ENCODE data around the gene CTDSP2. TPM values are rescaled to one million over a fixed set of nuclear protein-coding genes. Genes with fewer than 3 reads are reported as not detected.

The CTDSP2 gene
- total RNA-seq, 1 donor from 2014 or later, result 181 TPM

DNA sequence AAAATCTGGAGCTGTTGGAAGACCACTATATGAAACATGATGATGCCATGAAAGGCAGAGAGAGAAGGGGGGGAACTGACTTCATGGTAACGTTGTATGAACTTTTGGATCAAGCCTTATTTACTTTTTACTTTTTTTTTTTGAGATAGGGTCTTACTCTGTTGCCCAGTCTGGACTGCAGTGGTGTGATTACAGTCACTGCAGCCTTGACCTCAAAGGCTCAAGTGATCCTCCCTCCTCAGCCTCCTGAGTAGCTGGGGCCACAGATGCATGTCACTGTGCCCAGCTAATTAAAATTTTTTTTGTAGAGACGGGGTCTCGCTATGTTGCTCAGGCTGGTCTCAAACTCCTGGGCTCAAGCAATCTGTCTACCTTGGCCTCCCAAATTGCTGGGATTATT lies 31.3 kb upstream of the CTDSP2 start:
- no peaks in the 10 kb centered on the region for H3K9me3 Mint-ChIP-seq (ENCODE audit: unreplicated experiment)
- H3K4me3 Mint-ChIP-seq (ENCODE audit: unreplicated experiment), result no peak overlapping the region
- peaks cover 10% of the 10 kb centered on the region for H3K36me3 Mint-ChIP-seq (ENCODE audit: low read depth, unreplicated experiment)
- TF ChIP-seq, protein P1, sequence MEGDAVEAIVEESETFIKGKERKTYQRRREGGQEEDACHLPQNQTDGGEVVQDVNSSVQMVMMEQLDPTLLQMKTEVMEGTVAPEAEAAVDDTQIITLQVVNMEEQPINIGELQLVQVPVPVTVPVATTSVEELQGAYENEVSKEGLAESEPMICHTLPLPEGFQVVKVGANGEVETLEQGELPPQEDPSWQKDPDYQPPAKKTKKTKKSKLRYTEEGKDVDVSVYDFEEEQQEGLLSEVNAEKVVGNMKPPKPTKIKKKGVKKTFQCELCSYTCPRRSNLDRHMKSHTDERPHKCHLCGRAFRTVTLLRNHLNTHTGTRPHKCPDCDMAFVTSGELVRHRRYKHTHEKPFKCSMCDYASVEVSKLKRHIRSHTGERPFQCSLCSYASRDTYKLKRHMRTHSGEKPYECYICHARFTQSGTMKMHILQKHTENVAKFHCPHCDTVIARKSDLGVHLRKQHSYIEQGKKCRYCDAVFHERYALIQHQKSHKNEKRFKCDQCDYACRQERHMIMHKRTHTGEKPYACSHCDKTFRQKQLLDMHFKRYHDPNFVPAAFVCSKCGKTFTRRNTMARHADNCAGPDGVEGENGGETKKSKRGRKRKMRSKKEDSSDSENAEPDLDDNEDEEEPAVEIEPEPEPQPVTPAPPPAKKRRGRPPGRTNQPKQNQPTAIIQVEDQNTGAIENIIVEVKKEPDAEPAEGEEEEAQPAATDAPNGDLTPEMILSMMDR (IDR thresholded peaks at IDR 0.05; ENCODE audit: unreplicated experiment), result no peak
- H3K27ac Mint-ChIP-seq (ENCODE audit: unreplicated experiment), result no peak overlapping the region
- DNase-seq (ENCODE audit: low spot score), result no peak
- H3K4me1 Mint-ChIP-seq (ENCODE audit: unreplicated experiment), result peaks cover 11% of the 10 kb centered on the region
- peaks cover 9% of the 10 kb centered on the region for H3K27me3 Mint-ChIP-seq (ENCODE audit: unreplicated experiment)

DNA sequence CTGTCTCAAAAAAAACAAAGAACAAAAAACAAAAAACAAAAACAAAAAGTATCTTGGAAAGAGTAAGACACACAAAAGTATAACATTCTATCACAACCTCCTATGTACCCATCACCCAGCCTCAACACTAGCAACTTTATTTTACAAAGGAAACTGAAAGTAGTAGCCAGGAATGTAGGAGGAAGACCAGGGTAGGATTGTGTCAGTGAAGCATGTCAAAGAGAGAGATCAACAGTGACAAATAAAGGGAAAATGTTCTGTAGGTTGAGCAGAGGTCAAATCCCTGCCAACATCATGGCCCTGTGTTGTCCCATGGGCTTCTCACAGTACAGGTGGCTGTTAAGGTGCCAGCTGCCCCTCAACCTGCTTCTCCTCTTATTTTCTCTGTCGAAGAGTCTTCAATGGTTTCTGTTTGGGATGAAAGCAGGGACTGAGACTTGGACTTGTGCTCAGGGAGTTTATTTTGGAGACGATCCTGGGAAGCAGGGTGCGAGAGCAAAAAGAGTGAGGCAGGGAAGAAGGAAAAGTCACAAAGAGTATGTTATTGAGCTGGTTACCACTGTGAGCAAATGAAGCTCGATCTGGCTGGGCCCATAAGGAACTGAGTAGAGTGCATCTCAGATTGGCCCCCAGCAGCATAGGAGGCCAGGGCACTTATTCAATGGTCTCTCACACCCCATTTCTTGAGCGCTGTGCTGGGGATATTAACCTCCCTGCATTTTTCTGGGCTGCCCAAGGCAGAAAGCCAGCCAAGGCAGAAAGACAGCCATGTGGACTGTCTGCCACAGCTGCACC lies 29.4 kb upstream of the CTDSP2 start:
- Mint-ChIP-seq H3K4me3 (ENCODE audit: unreplicated experiment) (no peak overlapping the region), H3K4me1 (ENCODE audit: unreplicated experiment) (peaks cover 18% of the 10 kb centered on the region), H3K9me3 (ENCODE audit: unreplicated experiment) (no peaks in the 10 kb centered on the region), H3K36me3 (ENCODE audit: low read depth, unreplicated experiment) (peaks cover 10% of the 10 kb centered on the region), H3K27me3 (ENCODE audit: unreplicated experiment) (peaks cover 11% of the 10 kb centered on the region), H3K27ac (ENCODE audit: unreplicated experiment) (no peak overlapping the region)
- TF ChIP-seq, protein P1 (IDR thresholded peaks at IDR 0.05; ENCODE audit: unreplicated experiment), result no peak
- DNase-seq (ENCODE audit: low spot score), result no peak

DNA sequence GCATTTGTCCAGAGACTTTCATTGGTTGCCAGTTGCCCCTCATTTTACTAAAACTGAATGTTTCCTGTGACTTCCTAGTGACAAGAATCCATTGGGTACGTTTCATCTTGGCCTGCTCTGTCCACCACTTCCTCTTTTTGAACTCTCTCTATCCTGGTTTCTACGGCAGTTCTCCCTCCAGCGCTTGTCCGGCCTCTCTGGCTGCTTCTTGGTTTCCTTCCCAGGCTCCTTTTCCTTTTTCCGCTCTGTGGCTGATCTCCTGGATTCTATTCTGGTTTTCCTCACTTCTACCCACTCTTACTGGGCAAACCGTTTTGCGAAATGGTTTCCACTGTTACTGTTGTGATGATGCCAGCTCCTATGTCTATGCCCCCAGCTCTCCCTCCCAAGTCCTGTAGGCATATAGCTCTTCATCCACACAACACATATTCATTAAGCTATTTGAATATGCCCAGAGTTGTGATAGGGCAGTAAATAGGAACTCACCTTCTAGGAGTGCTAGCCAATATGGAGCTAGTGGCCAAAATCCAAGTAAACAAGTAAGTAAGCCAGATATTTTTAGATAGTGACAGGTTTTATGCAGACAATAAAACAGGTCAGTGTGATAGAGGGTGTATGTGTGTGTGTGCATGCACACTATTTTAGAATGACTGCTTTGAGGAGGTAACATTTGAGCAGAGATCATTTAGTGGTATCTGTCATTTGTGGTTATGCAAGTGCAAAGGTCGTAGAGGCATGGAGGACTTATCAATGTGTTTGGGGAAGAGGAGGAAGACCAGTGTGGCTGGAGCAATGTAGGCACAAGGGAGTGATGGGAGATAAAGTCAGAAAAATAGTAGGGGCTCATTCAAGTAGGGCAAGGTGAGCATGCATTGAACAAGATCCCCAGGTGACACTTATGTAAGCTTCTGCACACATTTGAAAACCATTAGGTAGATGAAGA lies 27.9 kb upstream of the CTDSP2 start:
- Mint-ChIP-seq H3K27ac (ENCODE audit: unreplicated experiment) (peak overlapping the region; percentile 55), H3K36me3 (ENCODE audit: low read depth, unreplicated experiment) (peaks cover 10% of the 10 kb centered on the region), H3K27me3 (ENCODE audit: unreplicated experiment) (peaks cover 9% of the 10 kb centered on the region), H3K4me3 (ENCODE audit: unreplicated experiment) (peak overlapping the region; percentile 18), H3K9me3 (ENCODE audit: unreplicated experiment) (no peaks in the 10 kb centered on the region), H3K4me1 (ENCODE audit: unreplicated experiment) (peaks cover 19% of the 10 kb centered on the region)
- DNase-seq (ENCODE audit: low spot score), result no peak
- TF ChIP-seq, protein P1 (IDR thresholded peaks at IDR 0.05; ENCODE audit: unreplicated experiment), result no peak

DNA sequence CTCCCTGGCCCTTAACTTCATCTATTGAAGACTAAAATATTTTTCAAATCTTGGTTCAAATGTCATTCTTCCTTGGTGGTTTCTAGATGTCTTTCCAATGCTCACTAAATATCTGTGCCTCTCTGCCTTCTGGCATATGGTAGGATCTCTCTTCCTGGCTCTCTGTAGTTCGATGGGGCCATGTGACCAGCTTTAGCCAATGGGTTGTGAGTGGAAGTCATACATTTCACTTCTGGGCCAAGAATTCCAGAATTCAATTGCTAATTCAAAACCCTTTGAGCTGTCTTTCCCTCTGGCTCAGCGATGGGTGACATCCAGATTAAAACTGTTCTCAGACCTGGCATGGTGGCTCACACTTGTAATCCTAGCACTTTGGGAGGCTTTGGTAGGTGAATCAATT lies 25.8 kb upstream of the CTDSP2 start:
- Mint-ChIP-seq H3K36me3 (ENCODE audit: low read depth, unreplicated experiment) (peaks cover 10% of the 10 kb centered on the region), H3K27me3 (ENCODE audit: unreplicated experiment) (peaks cover 10% of the 10 kb centered on the region), H3K27ac (ENCODE audit: unreplicated experiment) (no peak overlapping the region), H3K4me3 (ENCODE audit: unreplicated experiment) (no peak overlapping the region), H3K9me3 (ENCODE audit: unreplicated experiment) (no peaks in the 10 kb centered on the region), H3K4me1 (ENCODE audit: unreplicated experiment) (peaks cover 22% of the 10 kb centered on the region)
- no peak for DNase-seq (ENCODE audit: low spot score)
- TF ChIP-seq, protein P1 (IDR thresholded peaks at IDR 0.05; ENCODE audit: unreplicated experiment), result no peak

Measured in endothelial cell (in vitro differentiated cells).